Lower lobe of right lung (tissue), 2 donors: Measurements from ENCODE around the gene FHOD1. TPM values are rescaled to one million over a fixed set of nuclear protein-coding genes. Genes with fewer than 3 reads are reported as not detected.

Experiments used
- ATAC-seq, 2 donors: fragments of 200-7000 bp; cut with Tn5 transposase; one replicate each; pipeline ENCODE4 v1.9.1; 2020 to 2022; ENCODE audit warnings: mild to moderate bottlenecking in 2 of 2, moderate library complexity in 2 of 2
- DNase-seq: peaks from one replicate; pipeline ENCODE4 v3.0.0-alpha.2; 2020
- H3K27ac ChIP-seq: fragments of 200-600 bp; one replicate; pipeline ENCODE4 v1.8.0; 2022
- H3K27me3 ChIP-seq: fragments of 200-600 bp; one replicate; pipeline ENCODE4 v1.8.0; 2022; ENCODE audit warnings: low read depth
- H3K36me3 ChIP-seq: fragments of 200-600 bp; one replicate; pipeline ENCODE4 v1.8.0; 2022; ENCODE audit warnings: mild to moderate bottlenecking
- H3K4me1 ChIP-seq: fragments of 200-600 bp; one replicate; pipeline ENCODE4 v1.8.0; 2022
- H3K4me3 ChIP-seq: fragments of 200-600 bp; one replicate; pipeline ENCODE4 v1.8.0; 2022; ENCODE audit warnings: mild to moderate bottlenecking
- H3K9me3 ChIP-seq: fragments of 200-600 bp; one replicate; pipeline ENCODE4 v1.8.0; 2022
- CTCF ChIP-seq: fragments of 200-600 bp; IDR thresholded peaks from one replicate; pipeline ENCODE4 v1.8.0; 2022; ENCODE audit warnings: antibody characterized with exemption, mild to moderate bottlenecking
- intact Hi-C: fragments of 100-400 bp; cut with DNase I; formaldehyde crosslinking; loops from one replicate; pipeline ENCODE4 v1.11.0; 2022
- microRNA-seq: library from miRNA; unstranded; fragments of <30 nt; microRNA quantifications from one replicate; pipeline ENCODE4 v1.2.0, GENCODE V29; 2020; ENCODE audit warnings: borderline number of aligned reads
- total RNA-seq: library from RNA; stranded (reverse); fragmentation: NEBNext Ultra II Directional; extraction: Animal tissue kit (Norgen Biotek cat#: 25700); gene quantifications from one replicate; pipeline ENCODE4 v1.2.1, GENCODE V29; 2021
- donor health status: DM: no; HTN: yes; CAD: no; lungs with severe emphysema.

FHOD1 gene
- total RNA-seq, 1 donor from 2014 or later, result 67.7 TPM

- DNase-seq, result no peak
- H3K27me3 ChIP-seq, result no peaks in the 10 kb centered on the region
- H3K9me3 ChIP-seq, result no peaks in the 10 kb centered on the region
- no peak for TF ChIP-seq CTCF
- peaks cover 52% of the 10 kb centered on the region for H3K4me1 ChIP-seq
- ATAC-seq, result no peak
- peak overlapping the region; percentile 94 for H3K27ac ChIP-seq
- H3K36me3 ChIP-seq, result no peaks in the 10 kb centered on the region
- H3K4me3 ChIP-seq, result peak overlapping the region; percentile 73
- intact Hi-C loops, result no loop called here
These were observed 64.0 kb downstream of the FHOD1 start for GRCh38 chr16:67183284-67183626.

GRCh38 chr16:67182288-67182687 lies 65.0 kb downstream of the FHOD1 start:
- no peaks in the 10 kb centered on the region for H3K9me3 ChIP-seq
- no peaks in the 10 kb centered on the region for H3K36me3 ChIP-seq
- H3K4me1 ChIP-seq, result peaks cover 61% of the 10 kb centered on the region
- H3K4me3 ChIP-seq, result no peak overlapping the region
- no peak for TF ChIP-seq CTCF
- ATAC-seq (no peak), DNase-seq (no peak)
- no peaks in the 10 kb centered on the region for H3K27me3 ChIP-seq
- intact Hi-C loops, result no loop called here
- H3K27ac ChIP-seq, result no peak overlapping the region

GRCh38 chr16:67181346-67181745 lies 65.9 kb downstream of the FHOD1 start:
- no peak overlapping the region for H3K27ac ChIP-seq

GRCh38 chr16:67180166-67180565 lies 67.1 kb downstream of the FHOD1 start:
- peaks cover 65% of the 10 kb centered on the region for H3K4me1 ChIP-seq
- no peaks in the 10 kb centered on the region for H3K9me3 ChIP-seq
- no peaks in the 10 kb centered on the region for H3K27me3 ChIP-seq
- ATAC-seq (no peak), DNase-seq (no peak)
- TF ChIP-seq CTCF, result no peak
- intact Hi-C loops, result no loop called here
- H3K4me3 ChIP-seq, result no peak overlapping the region
- H3K27ac ChIP-seq, result no peak overlapping the region
- peaks cover 3% of the 10 kb centered on the region for H3K36me3 ChIP-seq

More at GRCh38 chr16:67181346-67181745, 65.9 kb downstream of the FHOD1 start:
- no peaks in the 10 kb centered on the region for H3K9me3 ChIP-seq
- DNase-seq, result no peak
- intact Hi-C loops, result no loop called here
- H3K4me1 ChIP-seq, result peaks cover 70% of the 10 kb centered on the region
- H3K36me3 ChIP-seq, result no peaks in the 10 kb centered on the region
- TF ChIP-seq CTCF, result no peak
- ATAC-seq, result no peak
- no peaks in the 10 kb centered on the region for H3K27me3 ChIP-seq
- no peak overlapping the region for H3K4me3 ChIP-seq

GRCh38 chr16:67179421-67180080 lies 67.7 kb downstream of the FHOD1 start:
- Histone ChIP-seq H3K4me1 (peaks cover 65% of the 10 kb centered on the region), H3K36me3 (peaks cover 7% of the 10 kb centered on the region), H3K27ac (no peak overlapping the region), H3K4me3 (no peak overlapping the region), H3K9me3 (no peaks in the 10 kb centered on the region), H3K27me3 (no peaks in the 10 kb centered on the region)
- DNase-seq (no peak), ATAC-seq (no peak)
- intact Hi-C loops, result no loop called here
- TF ChIP-seq CTCF, result no peak

Small RNA genes within 50 kb of the gene (microRNA-seq; reads per million reads assigned to microRNA genes)
- 195 reads per million, percentile 63 among the genes with 10 or more reads in this experiment for gene MIR328

Other genes with a start within 250 kb of the FHOD1 start
- 46.9 TPM for gene CBFB, start 218.3 kb downstream of the FHOD1 start, total RNA-seq
- 21.7 TPM for gene PHAF1, start 137.5 kb downstream of the FHOD1 start, total RNA-seq
- gene B3GNT9, start 96.5 kb downstream of the FHOD1 start, total RNA-seq, result 13.5 TPM
- gene TRADD, start 87.6 kb downstream of the FHOD1 start, total RNA-seq, result 28.4 TPM
- 32.9 TPM for gene FBXL8, start 87.5 kb downstream of the FHOD1 start, total RNA-seq
- 76.3 TPM for gene HSF4, start 82.7 kb downstream of the FHOD1 start, total RNA-seq
- 55.6 TPM for gene NOL3, start 76.9 kb downstream of the FHOD1 start, total RNA-seq
- 29.0 TPM for gene MATCAP1, start 63.5 kb downstream of the FHOD1 start, total RNA-seq
- 15.6 TPM for gene EXOC3L1, start 57.3 kb downstream of the FHOD1 start, total RNA-seq
- 66.5 TPM for gene E2F4, start 55.3 kb downstream of the FHOD1 start, total RNA-seq
- 14.9 TPM for gene ELMO3, start 48.4 kb downstream of the FHOD1 start, total RNA-seq
- gene TMEM208, start 20.4 kb downstream of the FHOD1 start, total RNA-seq, result 33.1 TPM
- gene SLC9A5, start 1.5 kb upstream of the FHOD1 start, total RNA-seq, result 2.8 TPM
- 12.4 TPM for gene PLEKHG4, start 32.1 kb upstream of the FHOD1 start, total RNA-seq
- 0.74 TPM for gene KCTD19, start 79.3 kb upstream of the FHOD1 start, total RNA-seq
- gene LRRC36, start 79.3 kb upstream of the FHOD1 start, total RNA-seq, result 42.1 TPM
- gene TPPP3, start 146.0 kb upstream of the FHOD1 start, total RNA-seq, result 123 TPM
- 18.9 TPM for gene ZDHHC1, start 169.0 kb upstream of the FHOD1 start, total RNA-seq
- 2.9 TPM for gene HSD11B2, start 183.6 kb upstream of the FHOD1 start, total RNA-seq
- gene ATP6V0D1, start 233.7 kb upstream of the FHOD1 start, total RNA-seq, result 175 TPM
- 8.5 TPM for gene AGRP, start 236.1 kb upstream of the FHOD1 start, total RNA-seq